GM23248 (cell line): ENCODE data around the gene GIGYF2.

ENCODE experiments used
- EZH2 ChIP-seq: fragments of 200-600 bp; sonication (generic); IDR thresholded peaks from 2 replicates; pipeline ENCODE4 v1.6.1; 2018; ENCODE audit warnings: antibody characterized with exemption, mild to moderate bottlenecking; ENCODE audit not compliant: insufficient read depth, poor library complexity, severe bottlenecking
- EZH2phosphoT487 ChIP-seq: fragments of 200-600 bp; sonication (generic); IDR thresholded peaks from 2 replicates; pipeline ENCODE4 v1.6.1; 2018; ENCODE audit warnings: antibody characterized with exemption, moderate library complexity, mild to moderate bottlenecking, low read depth; ENCODE audit not compliant: insufficient read depth

GRCh38 chr2:232861353-232861752 lies 164.2 kb downstream of the GIGYF2 start:
- no peak for TF ChIP-seq EZH2
- no peak for TF ChIP-seq EZH2phosphoT487
